ENCODE results near the gene IP6K2. TPM values are rescaled to one million over a fixed set of nuclear protein-coding genes. Genes with fewer than 3 reads are reported as not detected.

Gene IP6K2
- total and polyA plus RNA-seq, 2 of the 13 experiments (the other 11 are each of a cell fraction or from before 2014, with no cell fraction given) = 85.5 to 112 TPM

DNA sequence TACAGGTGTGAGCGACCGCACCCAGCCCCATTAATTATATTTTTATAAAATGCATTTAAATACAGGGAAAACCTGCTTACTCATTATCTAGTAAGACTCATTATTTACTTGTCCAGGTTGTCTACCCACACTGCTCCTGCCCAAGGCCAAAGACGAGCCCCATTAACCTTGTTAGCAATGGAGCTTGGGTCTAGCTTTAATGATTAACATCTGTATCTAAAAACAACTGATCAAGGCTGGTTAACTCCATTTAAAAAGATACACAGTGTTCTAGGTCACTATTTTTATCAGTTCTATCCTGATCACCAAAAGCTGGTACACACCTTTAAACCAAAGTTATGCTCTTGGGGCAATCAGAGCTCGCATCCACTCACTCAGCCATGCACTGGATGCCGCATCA lies 20.9 kb downstream of the IP6K2 start:
- FAIRE-seq (no peak), DNase-seq (ENCODE audit: low spot score) (no peak), ATAC-seq (peak; percentile 31; the same call in 1 of the 3 replicates)
- POLR2A ChIA-PET = interaction anchor here (0.9 to 2.0 kb wide), 2 partner anchors 44 to 152 kb away, joined by 3 to 7 read pairs; partner anchors contain the start of gene PRKAR2A
- Histone ChIP-seq H3K4me3 (replicated peaks in 1 of 3; ENCODE audit: insufficient read depth in 1 of 3, low read depth in 2 of 3, low read length in 3 of 3) (no peak overlapping the region), H2AFZ (ENCODE audit: low read length) (no peak overlapping the region), H3K27ac (ENCODE audit: extremely low read length, insufficient read depth, low read length) (no peak overlapping the region), H3K4me1 (ENCODE audit: insufficient read depth, low read length) (peaks cover 12% of the 10 kb centered on the region), H3K9ac (ENCODE audit: insufficient read depth, low read depth, low read length) (no peak overlapping the region), H3K36me3 (replicated peaks in 1 of 2; ENCODE audit: control insufficient read depth in 1 of 2, insufficient read depth in 2 of 2, low read length in 2 of 2) (peaks cover 30 to 66% of the 10 kb centered on the region in 2 experiments), H4K20me1 (ENCODE audit: insufficient read depth, low read length) (peaks cover 51% of the 10 kb centered on the region), H3K79me2 (ENCODE audit: insufficient read depth, low read length) (peaks cover 47% of the 10 kb centered on the region), H3K27me3 (ENCODE audit: control insufficient read depth in 1 of 2, insufficient read depth in 2 of 2, low read length in 2 of 2) (no peaks in the 10 kb centered on the region), H3K4me2 (ENCODE audit: low read depth, low read length) (no peak overlapping the region), H3K9me3 (ENCODE audit: low read length) (no peaks in the 10 kb centered on the region)
- BruUV-seq (replicated peaks) = no TSS peak
- CTCF ChIA-PET (ENCODE audit: low intra/inter-chr PET ratio, low total read pairs) = no interaction called here
- TF ChIP-seq ZNF605 (CRISPR knock-in tag; IDR thresholded peaks at IDR 0.05) (no peak), TEAD3 (CRISPR knock-in tag; optimal IDR thresholded peaks at IDR 0.05; ENCODE audit: borderline replicate concordance) (no peak), POLR2G (IDR thresholded peaks at IDR 0.05; ENCODE audit: low read depth, low read length) (peak; percentile 9; the same call in 1 of the 2 replicates)
- intact Hi-C loops (cut with micrococcal nuclease; ENCODE audit: unreplicated experiment) = no loop called here
- in situ Hi-C loops (cut with HindIII; ENCODE audit: extremely low pct_ligation_motif_present, low pct_unique_long_range_greater_than_20kb) = no loop called here
- 91% methylated on average over 5 of the region's 5 CpGs for WGBS (ENCODE audit: low lambda C conversion rate)

DNA sequence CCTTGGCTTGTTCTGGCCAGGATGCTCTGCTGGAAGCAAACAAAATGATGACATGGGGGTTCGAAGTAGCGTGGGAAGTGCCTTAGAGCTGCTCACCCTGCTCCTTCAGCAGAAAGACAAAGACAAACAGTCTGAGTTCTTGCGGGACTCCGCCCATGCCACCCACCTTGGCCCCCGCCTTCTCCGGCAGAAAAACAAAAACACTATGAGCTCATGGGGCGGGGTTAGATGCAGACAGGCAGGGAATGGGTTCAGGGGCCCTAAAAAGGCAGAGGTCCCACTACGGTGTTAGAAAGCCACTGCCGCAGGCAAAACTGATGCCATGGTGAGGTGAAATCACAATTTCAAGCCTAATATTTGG lies 21.6 kb downstream of the IP6K2 start:
- H3K4me2 ChIP-seq (ENCODE audit: low read depth, low read length) = no peak overlapping the region
- CTCF ChIA-PET (ENCODE audit: low intra/inter-chr PET ratio, low total read pairs) = no interaction called here
- in situ Hi-C loops (cut with HindIII; ENCODE audit: extremely low pct_ligation_motif_present, low pct_unique_long_range_greater_than_20kb) = no loop called here

More for the DNA sequence above, 21.6 kb downstream of the IP6K2 start:
- peaks cover 12% of the 10 kb centered on the region for H3K4me1 ChIP-seq (ENCODE audit: insufficient read depth, low read length)
- DNase-seq (ENCODE audit: low spot score) (no peak), FAIRE-seq (no peak), ATAC-seq (no peak)
- peaks cover 30 to 67% of the 10 kb centered on the region in 2 experiments for H3K36me3 ChIP-seq (replicated peaks in 1 of 2; ENCODE audit: control insufficient read depth in 1 of 2, insufficient read depth in 2 of 2, low read length in 2 of 2)
- no peak overlapping the region for H3K9ac ChIP-seq (ENCODE audit: insufficient read depth, low read depth, low read length)
- POLR2A ChIA-PET = no interaction called here
- intact Hi-C loops (cut with micrococcal nuclease; ENCODE audit: unreplicated experiment) = no loop called here
- H2AFZ ChIP-seq (ENCODE audit: low read length) = no peak overlapping the region
- no TSS peak for BruUV-seq (replicated peaks)
- H3K9me3 ChIP-seq (ENCODE audit: low read length) = no peaks in the 10 kb centered on the region
- TF ChIP-seq FOSL1 (CRISPR knock-in tag; IDR thresholded peaks at IDR 0.05; ENCODE audit: borderline replicate concordance) = no peak
- TF ChIP-seq CC2D1A (CRISPR knock-in tag; IDR thresholded peaks at IDR 0.05) = no peak
- no peak for TF ChIP-seq KLF15 (CRISPR knock-in tag; IDR thresholded peaks at IDR 0.05; ENCODE audit: borderline replicate concordance)
- no peak for TF ChIP-seq ZNF264 (CRISPR knock-in tag; IDR thresholded peaks at IDR 0.05)
- peak; percentile 13 for TF ChIP-seq AGO2 (optimal IDR thresholded peaks at IDR 0.05; ENCODE audit: low read depth, low read length)
- 98% methylated on average over 9 of the region's 9 CpGs for WGBS (ENCODE audit: low lambda C conversion rate)
- peaks cover 41% of the 10 kb centered on the region for H3K79me2 ChIP-seq (ENCODE audit: insufficient read depth, low read length)
- H4K20me1 ChIP-seq (ENCODE audit: insufficient read depth, low read length) = peaks cover 43% of the 10 kb centered on the region
- H3K4me3 ChIP-seq (replicated peaks in 1 of 3; ENCODE audit: insufficient read depth in 1 of 3, low read depth in 2 of 3, low read length in 3 of 3) = no peak overlapping the region
- H3K27me3 ChIP-seq (ENCODE audit: control insufficient read depth in 1 of 2, insufficient read depth in 2 of 2, low read length in 2 of 2) = no peaks in the 10 kb centered on the region
- H3K27ac ChIP-seq (ENCODE audit: extremely low read length, insufficient read depth, low read length) = no peak overlapping the region

Data from HepG2 (cell line).